Prostate gland (tissue), 2 donors: ENCODE results near the gene RANBP1.

ENCODE experiments used
- POLR2A ChIP-seq: fragments of 450-650 bp; IDR thresholded peaks from one replicate; pipeline ENCODE4 v1.6.1; 2016; ENCODE audit warnings: antibody characterized with exemption, mild to moderate bottlenecking
- POLR2AphosphoS5 ChIP-seq: sonication (generic); formaldehyde crosslinking; IDR thresholded peaks from one replicate; pipeline ENCODE4 v1.6.1; 2017; ENCODE audit warnings: antibody characterized with exemption
- TF ChIP-seq, protein P1 (sequence below), 4 experiments: fragments of 200-600 bp in 2 of 4; fragments of 450-650 bp in 2 of 4; sonication (generic) in 2 of 4; IDR thresholded peaks; 1 replicate in 3 of 4; 2 replicates in 1 of 4; pipeline ENCODE4 v1.5.1; 2016 to 2019; ENCODE audit warnings: antibody characterized with exemption in 4 of 4, mild to moderate bottlenecking in 2 of 4, moderate library complexity in 2 of 4

DNA sequence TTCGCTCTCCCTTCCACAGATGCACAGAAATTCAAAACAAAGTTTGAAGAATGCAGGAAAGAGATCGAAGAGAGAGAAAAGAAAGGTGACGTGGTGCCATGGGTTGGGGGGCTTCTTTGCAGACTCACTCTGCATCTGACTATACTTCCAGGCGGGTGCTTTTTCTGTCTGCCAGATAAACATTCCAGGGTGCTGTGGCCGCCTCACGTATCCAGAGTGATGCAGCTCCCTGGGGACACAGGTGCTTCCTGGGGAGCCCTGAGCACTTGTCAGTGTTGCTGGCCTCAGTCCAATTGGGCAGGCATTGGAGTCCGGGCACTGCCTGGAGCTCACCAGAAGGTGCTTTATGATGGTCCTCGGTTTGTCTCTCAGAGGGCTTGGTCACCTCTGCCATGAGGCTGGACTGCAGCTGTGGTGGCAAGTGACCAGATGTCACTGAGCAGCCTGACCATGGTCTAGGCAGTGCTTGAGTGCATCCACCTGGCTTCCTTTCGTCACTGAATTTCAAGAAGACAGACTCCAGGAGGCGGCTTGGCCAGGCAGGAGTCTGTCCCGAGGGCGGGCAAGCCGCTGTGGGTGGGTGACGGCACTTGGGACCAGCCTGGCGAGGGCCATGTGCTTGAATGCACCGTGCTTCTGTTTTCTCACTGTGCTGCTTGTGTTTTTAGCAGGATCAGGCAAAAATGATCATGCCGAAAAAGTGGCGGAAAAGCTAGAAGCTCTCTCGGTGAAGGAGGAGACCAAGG, 10.6 kb downstream of the RANBP1 start:
- no peak for TF ChIP-seq POLR2A
- TF ChIP-seq, protein P1, sequence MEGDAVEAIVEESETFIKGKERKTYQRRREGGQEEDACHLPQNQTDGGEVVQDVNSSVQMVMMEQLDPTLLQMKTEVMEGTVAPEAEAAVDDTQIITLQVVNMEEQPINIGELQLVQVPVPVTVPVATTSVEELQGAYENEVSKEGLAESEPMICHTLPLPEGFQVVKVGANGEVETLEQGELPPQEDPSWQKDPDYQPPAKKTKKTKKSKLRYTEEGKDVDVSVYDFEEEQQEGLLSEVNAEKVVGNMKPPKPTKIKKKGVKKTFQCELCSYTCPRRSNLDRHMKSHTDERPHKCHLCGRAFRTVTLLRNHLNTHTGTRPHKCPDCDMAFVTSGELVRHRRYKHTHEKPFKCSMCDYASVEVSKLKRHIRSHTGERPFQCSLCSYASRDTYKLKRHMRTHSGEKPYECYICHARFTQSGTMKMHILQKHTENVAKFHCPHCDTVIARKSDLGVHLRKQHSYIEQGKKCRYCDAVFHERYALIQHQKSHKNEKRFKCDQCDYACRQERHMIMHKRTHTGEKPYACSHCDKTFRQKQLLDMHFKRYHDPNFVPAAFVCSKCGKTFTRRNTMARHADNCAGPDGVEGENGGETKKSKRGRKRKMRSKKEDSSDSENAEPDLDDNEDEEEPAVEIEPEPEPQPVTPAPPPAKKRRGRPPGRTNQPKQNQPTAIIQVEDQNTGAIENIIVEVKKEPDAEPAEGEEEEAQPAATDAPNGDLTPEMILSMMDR (IDR thresholded peaks at IDR 0.05) = no peak
- no peak for TF ChIP-seq POLR2AphosphoS5
